ENCODE measurements around the gene ANKRD23.
"Not testable (repeated sequence)": the region's sequence is repeated elsewhere in the genome, so short reads cannot be mapped to it uniquely, and the experiment has no call there.

ANKRD23 gene

GRCh38 chr2:96843538-96844268 lies at the start of gene ANKRD23:
Gene ANKRD23, minus strand, starts transcription at chr2:96844021. Its CDS starts 29 bp downstream, at chr2:96843992.
- no peak for DNase-seq

- DNase-seq, result no peak
These were observed 47.9 kb upstream of the ANKRD23 start for GRCh38 chr2:96891591-96892333.

- no peak for DNase-seq
These were observed 47.0 kb upstream of the ANKRD23 start for GRCh38 chr2:96890726-96891385.

- DNase-seq, result no peak
These were observed 46.4 kb upstream of the ANKRD23 start for GRCh38 chr2:96890252-96890651.

- DNase-seq, result not testable (repeated sequence)
These were observed 45.7 kb upstream of the ANKRD23 start for GRCh38 chr2:96889502-96889901.

GRCh38 chr2:96888072-96889011 lies 44.5 kb upstream of the ANKRD23 start:
- DNase-seq, result no peak

GRCh38 chr2:96887493-96888012 lies 43.7 kb upstream of the ANKRD23 start:
- no peak for DNase-seq

GRCh38 chr2:96885432-96886347 lies 41.9 kb upstream of the ANKRD23 start:
- no peak for DNase-seq

GRCh38 chr2:96884299-96885094 lies 40.7 kb upstream of the ANKRD23 start:
- DNase-seq, result no peak

- no peak for DNase-seq
These were observed 39.5 kb upstream of the ANKRD23 start for GRCh38 chr2:96883306-96883705.

GRCh38 chr2:96882906-96883305 lies 39.1 kb upstream of the ANKRD23 start:
- no peak for DNase-seq

GRCh38 chr2:96882230-96882629 lies 38.4 kb upstream of the ANKRD23 start:
- no peak for DNase-seq

GRCh38 chr2:96881349-96882195 lies 37.8 kb upstream of the ANKRD23 start:
- DNase-seq, result no peak

GRCh38 chr2:96880891-96881273 lies 37.1 kb upstream of the ANKRD23 start:
- no peak for DNase-seq

GRCh38 chr2:96879545-96880040 lies 35.8 kb upstream of the ANKRD23 start:
- no peak for DNase-seq

- no peak for DNase-seq
These were observed 35.1 kb upstream of the ANKRD23 start for GRCh38 chr2:96878796-96879544.

GRCh38 chr2:96878171-96878570 lies 34.4 kb upstream of the ANKRD23 start:
- no peak for DNase-seq

- no peak for DNase-seq
These were observed 33.8 kb upstream of the ANKRD23 start for GRCh38 chr2:96877631-96878092.
